Superior temporal gyrus (tissue), 1 donor: ENCODE data around the gene TNFSF4.
"Not testable (repeated sequence)": the region's sequence is repeated elsewhere in the genome, so short reads cannot be mapped to it uniquely, and the experiment has no call there.

Experiments
- DNase-seq: peaks from one replicate; pipeline ENCODE4 v3.0.0-alpha.2; 2016; ENCODE audit errors: extremely low spot score

Gene TNFSF4

DNA sequence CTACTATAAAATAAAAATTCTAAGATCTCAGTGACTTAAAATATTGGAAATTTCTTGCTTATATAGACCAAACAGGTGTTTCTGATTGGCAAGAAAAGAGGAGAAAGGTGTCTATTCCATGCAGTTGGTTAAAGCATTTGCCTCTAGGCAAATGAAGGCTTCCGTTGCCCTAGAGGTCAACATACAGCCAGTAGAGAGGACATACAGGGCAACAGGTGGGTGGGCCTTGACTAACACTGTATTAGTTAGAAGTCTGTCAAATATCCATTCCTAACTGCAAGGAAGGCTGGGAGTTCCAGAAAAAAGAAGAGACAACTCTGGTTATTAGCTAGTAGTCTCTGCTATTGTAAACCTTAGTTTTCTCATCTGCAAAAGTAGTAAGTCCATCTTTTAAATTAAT lies 43.0 kb downstream of the TNFSF4 start:
- DNase-seq = no peak

DNA sequence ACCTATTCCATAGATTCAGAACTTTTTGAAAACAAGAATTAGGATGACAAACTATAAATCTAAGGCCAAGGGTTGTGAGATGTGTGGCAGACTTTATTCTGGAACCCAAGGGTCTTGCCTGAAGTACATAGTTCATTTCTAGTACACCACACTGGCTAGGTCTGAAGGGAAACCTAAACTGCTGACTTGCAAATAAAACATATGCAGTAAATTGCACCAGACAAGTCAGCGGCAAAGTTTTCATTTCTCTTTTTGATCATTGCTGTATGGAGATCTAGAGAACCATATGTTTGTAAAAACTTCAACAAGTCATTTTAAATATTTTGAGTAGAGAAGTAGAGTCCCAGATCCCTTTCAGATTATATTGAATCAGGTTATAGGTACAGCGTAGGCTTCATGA lies 43.9 kb downstream of the TNFSF4 start:
- DNase-seq = no peak

DNA sequence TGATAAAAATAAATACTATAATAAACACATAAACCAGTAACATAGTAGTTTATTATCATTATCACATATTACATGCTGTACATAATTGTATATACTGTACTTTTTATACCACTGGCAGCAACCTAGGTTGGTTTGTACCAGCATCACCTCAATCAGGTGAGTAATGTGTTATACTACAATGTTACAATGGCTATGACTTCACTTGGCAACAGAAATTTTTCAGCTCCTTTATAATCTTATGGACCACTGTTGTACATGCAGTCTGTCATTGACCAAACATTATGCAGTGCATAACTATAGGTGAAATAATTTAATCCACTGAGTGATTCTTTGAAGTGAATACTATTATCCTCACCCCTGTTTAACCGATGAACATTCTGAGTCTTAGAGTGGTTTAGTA lies 44.5 kb downstream of the TNFSF4 start:
- no peak for DNase-seq

DNA sequence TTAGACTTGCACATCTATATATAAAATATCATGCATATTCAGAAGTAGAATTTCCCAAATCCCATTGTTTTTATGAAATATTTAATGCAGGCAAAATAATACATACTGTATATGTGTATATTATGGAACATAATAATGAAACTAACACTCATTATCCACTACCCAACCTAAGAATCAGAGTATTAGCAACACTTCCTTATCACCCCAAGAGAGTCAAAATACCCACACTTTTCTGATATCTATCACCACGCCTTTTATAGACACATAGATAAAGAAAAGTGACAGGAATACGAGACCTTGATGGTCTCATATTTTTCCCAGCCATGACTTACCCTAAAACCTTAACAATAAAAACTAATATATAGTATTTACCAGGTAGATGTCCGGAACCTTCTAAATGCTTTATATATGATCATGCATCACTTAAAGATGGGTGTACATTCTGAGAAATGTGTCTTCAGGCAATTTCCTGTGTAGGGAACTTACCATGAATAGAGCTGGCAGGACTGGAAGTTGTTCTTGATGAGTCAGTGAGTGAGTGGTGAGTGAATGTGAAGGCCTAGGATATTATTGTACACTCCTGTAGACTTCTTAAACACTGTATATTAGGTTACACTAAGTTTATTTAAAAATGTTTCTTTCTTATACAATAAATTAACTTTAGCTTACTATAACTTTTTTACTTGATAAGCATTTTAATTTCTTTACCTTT lies 45.5 kb downstream of the TNFSF4 start:
- DNase-seq = no peak

DNA sequence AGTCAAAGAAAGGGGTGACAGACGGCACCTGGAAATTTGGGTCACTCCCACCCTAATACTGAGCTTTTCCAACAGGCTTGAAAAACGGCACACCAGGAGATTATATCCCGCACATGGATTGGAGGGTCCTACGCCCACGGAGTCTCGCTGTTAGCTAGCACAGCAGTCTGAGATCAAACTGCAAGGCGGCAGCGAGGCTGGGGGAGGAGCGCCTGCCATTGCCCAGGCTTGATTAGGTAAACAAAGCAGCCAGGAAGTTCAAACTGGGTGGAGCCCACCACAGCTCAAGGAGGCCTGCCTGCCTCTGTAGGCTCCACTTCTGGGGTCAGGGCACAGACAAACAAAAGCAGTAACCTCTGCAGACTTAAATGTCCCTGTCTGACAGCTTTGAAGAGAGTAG lies 53.2 kb downstream of the TNFSF4 start:
- DNase-seq = not testable (repeated sequence)

DNA sequence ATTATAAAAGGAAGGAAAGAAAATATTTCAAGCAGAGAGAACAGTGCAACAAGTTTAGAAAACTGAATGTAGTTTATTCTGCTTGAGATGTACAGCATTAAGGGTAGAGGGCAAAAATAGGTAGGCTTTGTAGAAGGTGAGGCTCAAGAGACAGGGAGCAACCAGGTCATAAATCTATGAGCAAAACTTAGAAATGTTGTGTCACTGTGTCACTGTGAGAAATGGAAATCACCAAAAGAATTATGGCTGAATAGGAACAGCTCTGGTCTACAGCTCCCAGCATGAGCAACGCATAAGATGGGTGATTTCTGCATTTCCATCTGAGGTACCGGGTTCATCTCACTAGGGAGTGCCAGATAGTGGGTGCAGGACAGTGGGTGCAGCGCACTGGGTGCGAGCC lies 53.6 kb downstream of the TNFSF4 start:
- DNase-seq = no peak

DNA sequence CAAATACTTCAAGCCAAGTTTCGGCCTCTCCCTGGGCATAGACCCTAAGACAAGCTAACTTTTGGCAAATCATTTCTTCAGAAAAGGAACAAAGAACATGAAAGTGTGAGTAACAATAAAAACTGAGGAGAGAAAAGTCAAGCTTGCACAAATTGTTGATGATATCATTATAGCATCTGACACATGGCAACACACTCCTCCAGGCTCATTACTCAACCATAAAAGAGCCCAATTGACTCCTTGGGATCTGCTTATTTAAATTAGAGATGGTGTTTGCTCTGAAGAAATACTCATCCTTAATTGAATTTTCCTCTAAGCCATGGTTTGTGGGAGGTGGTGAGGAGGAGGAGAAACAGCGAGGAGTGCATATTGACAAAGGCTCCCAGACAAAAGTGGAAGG lies 54.5 kb downstream of the TNFSF4 start:
- no peak for DNase-seq

DNA sequence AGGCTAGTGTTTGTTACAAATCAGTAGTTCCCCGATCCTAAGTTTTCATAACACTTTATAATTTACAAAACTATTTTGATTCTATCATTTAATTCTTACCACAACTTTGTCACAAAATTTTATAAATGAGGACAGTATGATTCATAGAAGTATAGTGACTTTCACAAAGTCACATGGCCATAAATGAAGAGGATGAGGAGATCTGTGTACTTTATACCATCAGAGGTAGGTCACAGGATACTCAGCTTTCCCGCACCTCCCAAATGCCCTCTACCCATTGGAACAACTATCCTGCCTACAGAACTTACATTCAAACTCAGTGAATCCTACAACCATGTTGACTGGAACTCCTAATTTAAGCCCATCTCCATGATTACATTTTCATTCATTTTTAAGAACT lies 56.3 kb downstream of the TNFSF4 start:
- DNase-seq = no peak

DNA sequence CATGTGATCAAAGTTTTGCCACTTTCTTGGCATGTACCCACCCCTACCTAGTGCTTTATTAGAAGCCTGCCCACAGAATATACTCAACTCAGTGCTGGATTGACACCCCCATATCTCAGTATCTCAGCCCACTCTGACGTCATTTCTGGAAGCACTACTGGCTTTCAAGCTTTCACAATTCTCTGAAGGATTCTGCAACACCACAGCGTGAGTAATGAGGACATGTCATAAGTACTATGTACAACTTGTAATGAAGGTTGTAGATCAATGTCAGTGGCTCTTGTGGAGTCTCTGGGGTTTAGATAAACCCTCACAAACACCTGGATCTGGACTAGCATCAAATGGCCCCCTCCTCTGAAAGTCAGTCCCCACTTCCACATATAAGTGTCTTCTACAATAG lies 57.2 kb downstream of the TNFSF4 start:
- no peak for DNase-seq

DNA sequence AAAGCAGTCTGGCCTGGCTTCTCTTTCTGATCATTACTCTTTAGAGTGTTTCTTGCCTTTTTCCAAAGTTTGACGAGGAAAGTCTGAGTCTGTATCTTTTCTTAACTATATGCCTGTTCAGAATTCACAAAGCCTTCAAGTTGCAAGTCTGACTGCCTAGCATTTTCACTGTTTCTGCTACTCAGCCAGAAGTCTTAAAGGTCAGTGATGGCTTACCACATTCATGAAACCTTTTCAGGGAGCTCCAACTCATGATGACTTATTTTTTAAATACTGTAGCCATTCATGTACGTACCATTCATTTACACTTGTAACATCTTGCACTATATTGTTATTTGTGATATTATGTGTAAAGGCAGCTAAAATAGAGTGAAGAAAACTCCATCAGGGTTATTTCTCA lies 58.2 kb downstream of the TNFSF4 start:
- no peak for DNase-seq

DNA sequence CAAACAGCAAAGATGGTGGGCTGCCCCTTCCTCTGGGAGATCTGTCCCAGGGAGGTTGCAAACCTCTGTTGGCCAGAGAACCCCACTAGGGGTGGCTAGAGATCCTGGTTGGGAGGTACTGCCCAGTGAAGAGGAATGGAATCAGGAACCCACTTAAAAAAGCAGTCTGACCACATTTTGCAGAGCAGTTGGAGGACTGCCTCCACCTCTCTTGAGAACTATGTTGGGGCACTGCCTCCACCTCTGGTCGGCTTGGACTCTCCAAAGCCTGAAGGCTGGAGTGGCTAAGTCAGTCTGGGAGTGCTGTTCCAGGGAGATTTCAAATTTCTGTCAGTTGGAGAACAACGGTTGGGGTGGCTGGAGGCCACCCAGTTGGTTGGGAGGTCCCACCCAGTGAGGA lies 58.6 kb downstream of the TNFSF4 start:
- no peak for DNase-seq

DNA sequence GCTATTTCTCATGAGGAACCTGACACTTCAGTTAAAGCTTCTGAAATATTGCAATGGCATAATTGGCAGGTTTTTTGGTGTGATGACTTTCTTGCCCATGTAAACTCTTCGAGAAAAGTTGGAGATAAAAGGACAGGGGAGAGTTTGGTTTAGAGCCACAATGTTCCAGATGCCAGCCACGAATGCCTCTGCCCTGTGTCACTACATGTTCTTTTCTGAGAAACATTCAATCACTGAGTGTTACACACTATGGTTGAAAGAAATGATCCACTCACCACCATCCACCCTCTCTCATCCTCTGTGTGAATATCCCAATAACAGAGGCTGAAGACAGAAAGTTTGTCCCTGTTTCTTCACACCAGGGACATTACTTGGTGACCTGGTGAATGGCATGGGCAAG lies 66.4 kb downstream of the TNFSF4 start:
- no peak for DNase-seq

DNA sequence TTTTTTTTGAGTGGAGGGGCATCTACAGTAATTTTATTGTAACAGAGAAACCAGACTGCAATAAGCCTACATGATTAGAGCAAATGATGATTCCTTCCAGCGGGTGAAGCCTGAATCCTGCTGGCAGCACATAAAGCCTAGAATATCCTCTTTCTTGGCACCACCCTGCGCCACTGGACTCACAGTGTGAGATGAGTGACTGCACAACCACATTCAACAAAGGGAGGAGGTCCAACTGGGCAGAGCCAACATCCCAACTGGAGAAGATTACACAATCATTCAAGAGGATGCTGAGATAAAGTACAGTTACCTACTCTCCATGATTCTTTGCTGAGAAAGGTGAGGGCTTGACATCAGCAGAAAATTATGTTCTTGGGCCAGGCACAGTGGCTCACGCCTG lies 67.4 kb downstream of the TNFSF4 start:
- no peak for DNase-seq

DNA sequence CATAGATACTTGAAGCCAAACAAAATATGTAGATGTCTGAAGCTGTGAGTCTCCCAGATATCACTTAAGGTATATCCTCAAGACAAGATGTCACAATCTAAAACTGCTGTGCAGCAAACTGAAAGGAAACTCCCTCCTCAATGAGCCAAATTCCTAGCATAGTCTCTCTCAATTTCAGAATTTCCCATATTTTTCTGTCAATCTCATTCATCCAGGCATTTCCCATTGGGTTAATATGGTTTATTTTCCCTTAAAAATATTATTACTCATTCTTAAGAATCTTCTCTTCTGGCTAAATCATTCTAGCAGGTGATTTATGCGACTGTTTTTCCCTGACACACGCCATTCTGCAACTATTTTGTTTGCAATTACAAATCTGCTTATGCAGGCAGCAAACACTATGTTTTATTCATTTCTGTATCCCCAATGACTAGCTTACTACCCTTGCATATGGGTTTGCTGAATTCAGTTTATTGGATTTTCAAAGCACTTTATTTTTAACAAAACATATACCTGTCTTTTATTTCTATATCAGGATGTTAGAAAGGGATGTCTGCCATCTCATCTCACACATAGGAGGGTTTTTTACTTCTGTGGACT lies 69.9 kb downstream of the TNFSF4 start:
- no peak for DNase-seq

DNA sequence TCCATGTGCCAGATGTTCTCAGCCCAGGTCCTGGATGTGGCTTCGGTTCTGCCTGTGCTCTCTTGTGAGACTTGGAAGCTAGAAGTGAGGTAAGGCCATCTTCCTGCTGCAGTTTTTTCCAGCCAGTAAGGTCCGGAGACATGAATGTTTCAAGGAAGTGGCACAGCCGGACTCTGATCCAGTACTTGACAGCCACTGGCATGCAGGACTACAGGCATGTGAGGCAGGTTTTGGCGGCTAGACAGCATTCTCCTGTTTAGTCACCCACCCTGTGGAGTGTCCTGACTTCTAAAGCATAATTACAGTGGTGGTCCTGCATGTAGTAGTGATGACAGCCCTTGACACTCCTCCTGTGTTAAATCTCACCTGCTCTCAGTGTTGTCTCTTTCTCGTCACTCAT lies 72.3 kb downstream of the TNFSF4 start:
- no peak for DNase-seq

DNA sequence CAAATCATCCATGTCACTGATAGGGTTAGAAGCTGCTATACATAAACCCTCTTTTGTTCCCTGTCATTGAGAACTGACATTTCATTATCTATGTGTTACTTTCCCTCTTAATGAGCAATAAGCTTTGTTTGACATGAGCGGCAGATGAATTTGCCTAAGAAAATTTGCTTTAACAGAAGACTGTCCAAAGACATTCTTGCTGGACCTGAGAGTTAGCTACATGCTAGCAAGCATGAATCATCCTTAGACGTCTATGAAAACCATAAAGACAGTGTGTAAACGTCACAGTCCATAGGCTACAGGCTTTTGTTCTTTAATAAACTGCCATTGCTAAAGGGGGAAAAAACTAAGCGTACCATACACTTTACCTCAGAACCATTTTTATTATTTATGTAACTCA lies 73.1 kb downstream of the TNFSF4 start:
- DNase-seq = no peak
